SIG-M5 treated with dmso at 0.1 percent for 504 hours (cell line): ENCODE results near the gene STAT3.
A peak's percentile ranks its signal among the peaks of the same experiment; 100 is the strongest.
"Not testable (repeated sequence)": the region's sequence is repeated elsewhere in the genome, so short reads cannot be mapped to it uniquely, and the experiment has no call there.

Experiments used
- DNase-seq: peaks from one replicate; lab custom pipeline; 2025; ENCODE audit not compliant: unreplicated experiment; lab: John Stamatoyannopoulos, UW

The STAT3 gene

GRCh38 chr17:42317967-42318366, 70.3 kb downstream of the STAT3 start:
- not testable (repeated sequence) for DNase-seq

DNA sequence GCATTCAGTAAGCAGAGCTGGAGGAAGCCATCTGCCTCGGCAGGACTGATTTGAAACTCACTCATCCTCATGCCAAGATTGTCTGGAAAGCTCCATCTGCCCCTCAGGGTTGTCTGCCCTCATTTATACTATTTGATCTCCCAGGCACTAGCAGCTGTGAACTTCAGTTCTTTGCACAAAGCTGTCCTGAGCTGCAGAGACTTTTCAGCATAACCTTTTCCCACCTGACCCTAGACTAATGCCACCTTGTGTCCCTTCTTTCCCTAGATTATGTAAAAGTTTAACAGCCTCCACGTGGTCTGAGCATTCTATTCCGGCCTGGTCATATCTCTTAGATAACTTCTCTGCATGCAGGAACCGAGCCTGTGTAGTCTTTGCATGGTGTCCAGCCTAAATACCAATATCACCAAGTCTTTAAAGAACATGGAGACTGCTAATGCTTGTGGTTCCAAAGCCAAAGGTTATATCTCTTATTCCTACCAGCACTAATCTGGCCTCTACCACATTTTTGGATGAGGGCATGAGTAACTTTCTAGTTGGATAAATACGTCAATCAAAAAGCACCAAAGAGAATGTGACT, 70.9 kb downstream of the STAT3 start:
- no peak for DNase-seq

GRCh38 chr17:42316755-42317154, 71.5 kb downstream of the STAT3 start:
- DNase-seq, result no peak

GRCh38 chr17:42315402-42316156, 72.7 kb downstream of the STAT3 start:
- no peak for DNase-seq

- DNase-seq, result no peak
Measured at GRCh38 chr17:42313773-42314566, 74.3 kb downstream of the STAT3 start.

GRCh38 chr17:42313389-42313772, 74.9 kb downstream of the STAT3 start:
- no peak for DNase-seq

DNA sequence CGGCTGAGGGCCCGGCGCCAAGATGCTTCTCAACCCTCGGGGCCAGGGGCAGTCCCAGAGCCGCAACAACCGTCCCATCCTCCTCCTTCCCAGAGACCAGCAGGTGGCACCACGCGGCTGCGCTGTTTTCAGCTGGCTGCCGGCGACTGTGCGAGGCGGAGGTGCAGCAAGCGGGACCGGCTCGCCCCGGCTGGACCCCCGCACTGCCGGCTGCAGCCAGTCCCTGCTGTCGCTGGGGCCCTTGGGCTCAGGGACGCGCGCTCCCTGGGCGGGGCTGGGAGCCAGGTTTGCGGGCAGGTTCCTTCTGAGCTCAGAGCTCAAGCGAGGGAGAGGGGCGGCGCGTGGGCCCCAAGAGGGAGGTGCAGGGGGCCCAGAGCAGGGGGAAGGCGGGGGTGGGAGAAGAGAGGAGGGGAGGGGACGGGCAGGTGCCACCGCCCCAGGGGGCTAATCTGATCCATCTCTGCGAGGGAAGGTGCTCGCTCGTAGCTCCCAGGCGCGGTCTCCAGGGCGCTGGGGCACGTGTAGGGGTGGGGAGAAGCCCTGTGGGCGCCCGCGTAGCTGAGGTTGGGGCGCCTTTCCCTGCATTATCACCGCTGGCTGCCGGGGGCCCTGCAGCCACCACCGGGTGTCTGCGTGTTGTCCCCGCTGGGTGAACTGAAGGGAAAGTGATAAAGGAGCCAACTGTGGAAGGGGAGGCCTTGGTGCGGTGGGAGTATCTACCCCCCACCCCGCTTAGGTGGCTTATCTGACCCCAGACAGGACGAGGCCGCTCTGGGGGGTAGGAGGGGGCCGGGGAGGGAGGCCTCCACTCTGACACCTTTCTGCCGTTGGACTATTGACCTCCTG, 75.7 kb downstream of the STAT3 start:
- DNase-seq, result peak; percentile 79

DNA sequence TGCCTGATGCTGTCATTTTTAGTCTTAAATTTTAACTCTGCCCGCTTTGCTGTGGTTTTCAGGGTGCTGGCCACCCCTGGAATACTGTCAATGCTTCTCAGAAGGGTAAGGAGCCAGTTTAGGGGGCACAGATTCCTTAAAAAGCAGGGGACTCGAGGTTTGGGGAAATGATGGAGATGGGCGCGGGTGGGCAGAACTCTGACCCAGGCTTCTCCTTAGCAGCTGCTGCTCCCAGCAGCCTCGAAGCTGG, 76.3 kb downstream of the STAT3 start:
- no peak for DNase-seq

DNA sequence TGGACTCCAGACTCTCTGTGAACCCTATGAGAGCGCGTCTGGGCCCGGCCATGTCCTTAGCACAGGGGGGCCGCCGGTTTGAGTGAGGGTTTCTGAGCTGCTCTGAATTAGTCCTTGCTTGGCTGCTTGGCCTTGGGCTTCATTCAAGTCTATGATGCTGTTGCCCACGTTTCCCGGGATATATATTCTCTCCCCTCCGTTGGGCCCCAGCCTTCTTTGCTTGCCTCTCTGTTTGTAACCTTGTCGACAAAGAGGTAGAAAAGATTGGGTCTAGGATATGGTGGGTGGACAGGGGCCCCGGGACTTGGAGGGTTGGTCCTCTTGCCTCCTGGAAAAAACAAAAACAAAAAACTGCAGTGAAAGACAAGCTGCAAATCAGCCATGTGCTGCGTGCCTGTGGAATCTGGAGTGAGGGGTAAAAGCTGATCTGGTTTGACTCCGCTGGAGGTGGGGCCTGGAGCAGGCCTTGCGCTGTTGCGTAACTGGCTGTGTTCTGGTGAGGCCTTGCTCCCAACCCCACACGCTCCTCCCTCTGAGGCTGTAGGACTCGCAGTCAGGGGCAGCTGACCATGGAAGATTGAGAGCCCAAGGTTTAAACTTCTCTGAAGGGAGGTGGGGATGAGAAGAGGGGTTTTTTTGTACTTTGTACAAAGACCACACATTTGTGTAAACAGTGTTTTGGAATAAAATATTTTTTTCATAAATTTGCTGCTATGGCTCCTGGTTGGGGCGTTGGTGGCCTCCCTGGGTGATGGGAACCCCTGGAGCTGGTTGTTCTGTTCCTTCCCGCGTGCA, 76.8 kb downstream of the STAT3 start:
- DNase-seq, result peak; percentile 87

DNA sequence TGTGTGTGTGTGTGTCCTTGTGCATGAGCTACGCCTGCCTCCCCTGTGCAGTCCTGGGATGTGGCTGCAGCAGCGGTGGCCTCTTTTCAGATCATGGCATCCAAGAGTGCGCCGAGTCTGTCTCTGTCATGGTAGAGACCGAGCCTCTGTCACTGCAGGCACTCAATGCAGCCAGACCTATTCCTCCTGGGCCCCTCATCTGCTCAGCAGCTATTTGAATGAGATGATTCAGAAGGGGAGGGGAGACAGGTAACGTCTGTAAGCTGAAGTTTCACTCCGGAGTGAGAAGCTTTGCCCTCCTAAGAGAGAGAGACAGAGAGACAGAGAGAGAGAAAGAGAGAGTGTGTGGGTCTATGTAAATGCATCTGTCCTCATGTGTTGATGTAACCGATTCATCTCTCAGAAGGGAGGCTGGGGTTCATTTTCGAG, 77.4 kb downstream of the STAT3 start:
- DNase-seq, result no peak

DNA sequence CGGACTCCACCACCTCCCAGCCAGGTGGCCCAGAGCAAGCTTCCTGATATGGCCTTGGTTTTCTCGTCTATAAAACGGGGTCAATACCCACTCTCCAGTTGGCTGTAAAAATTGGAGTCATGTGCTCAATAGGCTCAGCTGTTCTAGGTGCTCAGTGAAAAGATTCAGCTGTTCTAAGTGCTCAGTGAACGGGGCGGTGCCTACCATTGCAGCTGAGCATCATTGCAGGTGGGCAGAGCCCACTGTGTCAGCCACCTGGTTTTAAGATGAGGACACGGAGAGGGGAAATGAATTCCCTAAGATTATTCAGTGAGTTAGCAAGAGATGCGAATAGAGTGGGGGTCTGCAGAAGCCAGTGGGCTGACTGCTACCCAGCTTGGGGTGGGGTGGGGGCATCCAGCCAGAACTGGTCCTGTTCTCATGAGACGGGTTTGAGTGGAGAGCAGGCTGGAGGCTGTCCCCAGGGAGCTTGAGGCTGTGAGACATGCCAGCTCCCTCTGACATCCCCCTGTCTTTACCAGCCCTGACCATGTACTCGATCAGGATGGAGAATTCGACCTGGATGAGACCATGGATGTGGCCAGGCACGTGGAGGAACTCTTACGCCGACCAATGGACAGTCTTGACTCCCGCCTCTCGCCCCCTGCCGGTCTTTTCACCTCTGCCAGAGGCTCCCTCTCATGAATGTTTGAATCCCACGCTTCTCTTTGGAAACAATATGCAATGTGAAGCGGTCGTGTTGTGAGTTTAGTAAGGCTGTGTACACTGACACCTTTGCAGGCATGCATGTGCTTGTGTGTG, 78.1 kb downstream of the STAT3 start:
- DNase-seq, result no peak

- no peak for DNase-seq
Measured at GRCh38 chr17:42309142-42309541, 79.1 kb downstream of the STAT3 start.

DNA sequence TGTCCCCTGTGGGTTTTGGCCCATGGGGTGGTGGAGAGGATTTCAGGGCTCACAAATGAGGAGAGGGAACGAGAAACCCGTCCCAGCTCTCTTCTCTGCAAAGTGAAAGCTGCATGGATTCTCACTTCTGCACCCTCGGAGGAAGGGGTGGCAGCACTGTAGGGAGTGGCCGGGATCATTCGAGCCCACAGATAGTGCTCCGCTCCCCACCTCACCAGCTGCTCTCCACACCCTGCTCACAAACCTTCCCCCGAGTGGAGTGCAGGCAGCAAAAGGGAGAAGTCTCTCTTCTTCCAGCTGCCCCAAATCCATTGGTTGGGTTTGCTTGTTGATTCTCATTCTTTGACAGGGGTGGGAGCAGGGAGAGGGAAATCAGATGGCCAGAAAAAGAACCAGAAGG, 79.8 kb downstream of the STAT3 start:
- DNase-seq, result no peak

DNA sequence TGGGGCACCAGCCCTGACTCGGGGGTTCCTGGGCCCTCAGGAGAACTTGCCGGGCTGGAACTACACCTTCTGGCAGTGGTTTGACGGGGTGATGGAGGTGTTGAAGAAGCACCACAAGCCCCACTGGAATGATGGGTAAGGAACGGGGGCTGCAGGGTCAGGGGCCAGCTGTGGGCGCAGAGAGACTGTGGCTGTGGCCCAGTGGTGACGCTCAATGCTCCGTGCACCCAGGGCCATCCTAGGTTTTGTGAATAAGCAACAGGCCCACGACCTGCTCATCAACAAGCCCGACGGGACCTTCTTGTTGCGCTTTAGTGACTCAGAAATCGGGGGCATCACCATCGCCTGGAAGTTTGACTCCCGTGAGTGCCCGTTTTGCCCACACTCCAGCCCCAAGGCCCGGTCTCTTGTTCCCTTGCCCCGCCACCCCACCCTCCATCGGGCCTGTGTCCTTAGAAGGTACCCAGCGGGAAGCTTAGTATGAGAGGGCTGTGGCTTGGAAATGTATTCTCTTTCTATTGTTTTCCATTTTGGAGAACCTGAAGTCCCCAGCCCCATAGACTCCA, 80.8 kb downstream of the STAT3 start:
- no peak for DNase-seq

DNA sequence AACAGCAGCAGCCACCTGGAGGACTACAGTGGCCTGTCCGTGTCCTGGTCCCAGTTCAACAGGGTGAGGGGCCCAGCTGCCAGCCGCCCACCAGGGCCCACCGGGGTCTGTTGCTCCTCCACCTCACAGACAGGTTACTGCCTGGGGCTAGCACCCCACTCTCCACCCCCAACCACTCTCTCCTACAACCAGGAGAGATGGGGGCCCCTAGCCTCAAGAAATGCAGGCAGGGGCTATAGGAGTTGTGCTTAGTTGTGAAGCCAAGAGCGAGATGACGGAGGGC, 81.9 kb downstream of the STAT3 start:
- DNase-seq, result no peak

GRCh38 chr17:42305543-42306384, 82.5 kb downstream of the STAT3 start:
- DNase-seq, result no peak

DNA sequence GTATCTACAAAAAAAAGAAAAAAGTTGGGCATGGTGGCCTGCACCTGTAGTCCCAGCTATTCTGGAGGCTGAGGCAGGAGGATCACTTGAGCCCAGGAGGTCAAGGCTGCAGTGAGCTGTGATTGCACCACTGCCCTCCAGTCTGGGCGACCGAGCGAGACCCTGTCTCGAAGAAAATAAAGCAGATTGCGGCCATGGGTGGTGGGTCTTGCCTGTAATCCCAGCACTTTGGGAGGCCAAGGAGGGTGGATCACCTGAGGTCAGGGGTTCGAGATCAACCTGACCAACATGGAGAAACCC, 83.3 kb downstream of the STAT3 start:
- not testable (repeated sequence) for DNase-seq

DNA sequence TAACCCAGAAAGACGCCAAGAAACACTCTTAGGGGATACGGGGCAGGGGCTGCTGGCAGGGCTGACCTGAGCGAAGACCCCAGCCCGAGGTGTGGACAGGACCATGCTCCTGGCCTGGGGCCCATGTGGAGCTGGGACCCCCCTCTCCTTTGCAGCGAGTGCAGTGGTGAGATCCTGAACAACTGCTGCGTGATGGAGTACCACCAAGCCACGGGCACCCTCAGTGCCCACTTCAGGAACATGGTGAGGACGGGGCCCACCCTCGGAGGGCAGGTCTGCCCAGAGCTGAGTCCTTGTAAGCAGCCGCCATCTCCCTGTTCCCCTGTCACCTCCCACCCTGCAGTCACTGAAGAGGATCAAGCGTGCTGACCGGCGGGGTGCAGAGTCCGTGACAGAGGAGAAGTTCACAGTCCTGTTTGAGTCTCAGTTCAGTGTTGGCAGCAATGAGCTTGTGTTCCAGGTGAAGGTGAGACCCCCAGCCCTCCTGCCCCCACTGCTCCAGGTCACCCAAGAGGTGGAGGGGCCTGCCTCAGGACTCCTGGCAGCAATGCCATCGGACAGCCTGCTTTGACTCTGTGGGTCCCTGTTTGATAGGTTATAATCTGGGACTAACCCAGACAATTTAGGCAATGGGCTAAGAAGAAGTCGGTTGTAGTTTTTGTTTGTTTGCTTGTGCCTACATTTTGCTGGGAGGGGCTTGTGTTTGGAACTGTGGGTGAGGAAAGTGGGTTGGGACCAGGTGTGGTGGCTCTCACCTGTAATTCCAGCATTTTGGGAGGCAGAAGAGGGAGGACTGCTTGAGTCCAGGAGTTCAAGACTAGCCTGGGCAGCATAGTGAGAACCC, 83.8 kb downstream of the STAT3 start:
- no peak for DNase-seq
